GM06990 (cell line): ENCODE data around the gene ADAMTS3.
A peak's percentile ranks its signal among the peaks of the same experiment; 100 is the strongest.

Experiments used
- DNase-seq: peaks from one replicate; pipeline ENCODE4 v3.0.0-alpha.2; 2011; ENCODE audit not compliant: insufficient read length; ENCODE audit errors: extremely low read depth
- H3K27me3 ChIP-seq: replicated peaks from 2 replicates; pipeline ENCODE4 v1.6.0; 2011; ENCODE audit warnings: low read length; ENCODE audit not compliant: control insufficient read depth, insufficient read depth
- H3K36me3 ChIP-seq: 2 replicates; pipeline ENCODE4 v1.5.1; 2011; ENCODE audit warnings: low read length; ENCODE audit not compliant: control insufficient read depth, insufficient read depth
- H3K4me3 ChIP-seq: replicated peaks from 2 replicates; pipeline ENCODE4 v1.5.1; 2011; ENCODE audit warnings: low read depth, mild to moderate bottlenecking, control low read depth, low read length
- TF ChIP-seq, protein P1 (sequence below): IDR thresholded peaks from 2 replicates; pipeline ENCODE4 v1.5.1; 2011; ENCODE audit warnings: low read length, control low read depth, mild to moderate bottlenecking, inconsistent platforms; ENCODE audit not compliant: insufficient read depth, poor library complexity, severe bottlenecking

ADAMTS3 gene

DNA sequence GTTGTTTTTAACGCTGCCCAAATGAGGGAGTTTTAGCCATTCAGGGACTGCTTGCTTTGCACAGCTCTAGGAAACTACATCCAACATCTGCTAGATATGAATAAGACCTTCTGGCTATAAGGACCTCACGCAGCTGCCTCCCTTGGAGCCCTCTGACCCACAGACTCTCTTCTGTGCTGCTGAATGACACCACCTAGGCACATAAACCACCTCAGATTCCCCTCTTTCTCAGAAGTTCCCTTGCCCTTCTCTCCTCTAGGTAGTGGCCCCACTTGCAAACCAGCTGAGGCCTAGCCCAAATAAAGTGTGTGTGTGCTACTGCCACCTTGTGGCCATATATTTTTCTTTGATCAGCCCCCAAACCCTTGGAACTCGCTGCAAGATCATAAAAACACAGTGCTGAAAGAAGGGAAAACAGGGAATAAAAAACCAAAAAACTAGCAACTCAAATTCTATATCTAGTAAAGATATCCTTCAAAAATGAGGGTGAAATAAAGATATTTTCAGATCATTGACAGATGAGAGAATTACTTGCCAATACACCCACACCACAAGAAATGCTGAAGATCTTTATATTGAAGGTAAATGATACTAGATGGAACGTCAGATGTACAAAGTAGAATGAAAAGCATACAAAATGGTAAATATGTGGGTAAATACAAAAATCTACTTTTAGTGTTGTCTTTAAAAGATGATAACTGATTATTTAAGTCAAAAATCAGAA lies 265.9 kb downstream of the ADAMTS3 start:
- TF ChIP-seq, protein P1, sequence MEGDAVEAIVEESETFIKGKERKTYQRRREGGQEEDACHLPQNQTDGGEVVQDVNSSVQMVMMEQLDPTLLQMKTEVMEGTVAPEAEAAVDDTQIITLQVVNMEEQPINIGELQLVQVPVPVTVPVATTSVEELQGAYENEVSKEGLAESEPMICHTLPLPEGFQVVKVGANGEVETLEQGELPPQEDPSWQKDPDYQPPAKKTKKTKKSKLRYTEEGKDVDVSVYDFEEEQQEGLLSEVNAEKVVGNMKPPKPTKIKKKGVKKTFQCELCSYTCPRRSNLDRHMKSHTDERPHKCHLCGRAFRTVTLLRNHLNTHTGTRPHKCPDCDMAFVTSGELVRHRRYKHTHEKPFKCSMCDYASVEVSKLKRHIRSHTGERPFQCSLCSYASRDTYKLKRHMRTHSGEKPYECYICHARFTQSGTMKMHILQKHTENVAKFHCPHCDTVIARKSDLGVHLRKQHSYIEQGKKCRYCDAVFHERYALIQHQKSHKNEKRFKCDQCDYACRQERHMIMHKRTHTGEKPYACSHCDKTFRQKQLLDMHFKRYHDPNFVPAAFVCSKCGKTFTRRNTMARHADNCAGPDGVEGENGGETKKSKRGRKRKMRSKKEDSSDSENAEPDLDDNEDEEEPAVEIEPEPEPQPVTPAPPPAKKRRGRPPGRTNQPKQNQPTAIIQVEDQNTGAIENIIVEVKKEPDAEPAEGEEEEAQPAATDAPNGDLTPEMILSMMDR: peak; percentile 70
- Histone ChIP-seq H3K4me3 (no peak overlapping the region), H3K36me3 (no peaks in the 10 kb centered on the region), H3K27me3 (no peaks in the 10 kb centered on the region)
- DNase-seq: no peak

- H3K4me3 ChIP-seq: no peak overlapping the region
- DNase-seq: no peak
- no peaks in the 10 kb centered on the region for H3K36me3 ChIP-seq
- TF ChIP-seq, protein P1: no peak
- no peaks in the 10 kb centered on the region for H3K27me3 ChIP-seq
Measured at GRCh38 chr4:72301759-72302158, 267.3 kb downstream of the ADAMTS3 start.

- no peak overlapping the region for H3K4me3 ChIP-seq
- no peaks in the 10 kb centered on the region for H3K36me3 ChIP-seq
- TF ChIP-seq, protein P1: no peak
- H3K27me3 ChIP-seq: no peaks in the 10 kb centered on the region
- no peak for DNase-seq
Measured at GRCh38 chr4:72300126-72300525, 268.9 kb downstream of the ADAMTS3 start.

DNA sequence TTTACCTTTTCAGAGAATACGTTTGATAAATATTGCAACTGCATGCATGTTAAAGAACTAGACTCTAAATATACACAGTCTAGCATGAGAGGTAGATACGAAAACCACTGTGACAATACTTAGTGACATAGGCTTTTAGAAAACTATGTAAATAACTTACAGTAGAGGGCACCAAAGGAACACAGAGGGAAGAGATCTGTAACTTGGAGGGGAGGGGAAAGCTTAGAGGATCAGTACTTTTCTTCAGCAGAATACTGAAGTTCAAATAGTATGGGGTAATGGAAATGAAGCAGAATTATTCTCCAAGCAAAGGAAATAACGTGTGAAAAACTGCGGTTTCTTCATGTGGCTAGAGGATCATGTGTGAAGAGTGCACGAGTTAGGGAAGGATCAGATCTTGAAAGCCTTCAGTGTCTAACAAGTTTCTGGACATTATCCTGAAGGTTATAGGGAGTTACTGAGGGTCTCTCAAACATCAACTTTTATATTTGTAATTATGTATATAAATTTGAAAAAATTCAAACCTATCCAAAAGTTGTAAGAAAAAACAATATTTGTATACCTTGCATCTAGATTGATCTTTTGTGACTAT lies 273.0 kb downstream of the ADAMTS3 start:
- H3K4me3 ChIP-seq: no peak overlapping the region
- no peak for DNase-seq
- H3K27me3 ChIP-seq: no peaks in the 10 kb centered on the region
- TF ChIP-seq, protein P1: peak; percentile 50
- no peaks in the 10 kb centered on the region for H3K36me3 ChIP-seq

GRCh38 chr4:72290737-72291136 lies 278.3 kb downstream of the ADAMTS3 start:
- Histone ChIP-seq H3K27me3 (no peaks in the 10 kb centered on the region), H3K4me3 (no peak overlapping the region), H3K36me3 (no peaks in the 10 kb centered on the region)
- TF ChIP-seq, protein P1: no peak
- DNase-seq: no peak

DNA sequence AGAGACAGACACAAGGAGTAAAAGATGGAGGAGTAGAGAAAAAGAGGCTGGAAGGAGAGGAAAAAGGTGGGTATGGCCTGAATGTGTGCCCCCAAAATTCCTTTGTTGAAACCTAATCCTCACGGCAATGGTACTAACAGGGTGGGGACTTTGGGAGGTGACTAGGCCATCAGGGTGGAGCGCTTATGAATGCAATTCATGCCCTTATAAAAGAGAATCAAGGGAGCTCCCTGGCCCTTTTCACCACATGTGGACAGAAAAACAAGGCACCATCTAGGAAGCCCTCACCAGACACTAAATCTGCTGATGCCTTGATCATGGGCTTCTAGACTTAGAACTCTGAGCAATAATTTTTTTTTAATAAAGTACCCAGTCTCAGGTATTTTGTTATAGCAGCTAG lies 282.1 kb downstream of the ADAMTS3 start:
- Histone ChIP-seq H3K27me3 (no peaks in the 10 kb centered on the region), H3K4me3 (no peak overlapping the region), H3K36me3 (no peaks in the 10 kb centered on the region)
- DNase-seq: no peak
- TF ChIP-seq, protein P1: no peak
